C4-2B (cell line): ENCODE data around the gene GTPBP6.

Experiments
- CTCF ChIP-seq: fragments of 450-650 bp; conservative IDR thresholded peaks from 2 replicates; pipeline ENCODE4 v1.5.1; 2017; ENCODE audit warnings: mild to moderate bottlenecking
- ZFX ChIP-seq: fragments of 450-650 bp; IDR thresholded peaks from 2 replicates; pipeline ENCODE4 v1.6.1; 2017

- TF ChIP-seq CTCF (no peak), ZFX (no peak)
These were observed 25.4 kb downstream of the GTPBP6 start for GRCh38 chrX:292900-293897.
